Daoy (cell line): ENCODE data around the gene CARTPT. TPM values are rescaled to one million over a fixed set of nuclear protein-coding genes. Genes with fewer than 3 reads are reported as not detected.

Experiments
- DNase-seq: peaks from one replicate; pipeline ENCODE4 v3.0.0-alpha.2; 2015; ENCODE audit warnings: low read depth
- total RNA-seq: library from RNA; depleted of rRNA; stranded (reverse); fragments of >200 nt; shearing (Covaris generic); gene quantifications from 2 replicates; pipeline ENCODE4 v1.2.3, GENCODE V29; 2014; rRNA removed

CARTPT gene
- not detected in 2 replicates for total RNA-seq

DNA sequence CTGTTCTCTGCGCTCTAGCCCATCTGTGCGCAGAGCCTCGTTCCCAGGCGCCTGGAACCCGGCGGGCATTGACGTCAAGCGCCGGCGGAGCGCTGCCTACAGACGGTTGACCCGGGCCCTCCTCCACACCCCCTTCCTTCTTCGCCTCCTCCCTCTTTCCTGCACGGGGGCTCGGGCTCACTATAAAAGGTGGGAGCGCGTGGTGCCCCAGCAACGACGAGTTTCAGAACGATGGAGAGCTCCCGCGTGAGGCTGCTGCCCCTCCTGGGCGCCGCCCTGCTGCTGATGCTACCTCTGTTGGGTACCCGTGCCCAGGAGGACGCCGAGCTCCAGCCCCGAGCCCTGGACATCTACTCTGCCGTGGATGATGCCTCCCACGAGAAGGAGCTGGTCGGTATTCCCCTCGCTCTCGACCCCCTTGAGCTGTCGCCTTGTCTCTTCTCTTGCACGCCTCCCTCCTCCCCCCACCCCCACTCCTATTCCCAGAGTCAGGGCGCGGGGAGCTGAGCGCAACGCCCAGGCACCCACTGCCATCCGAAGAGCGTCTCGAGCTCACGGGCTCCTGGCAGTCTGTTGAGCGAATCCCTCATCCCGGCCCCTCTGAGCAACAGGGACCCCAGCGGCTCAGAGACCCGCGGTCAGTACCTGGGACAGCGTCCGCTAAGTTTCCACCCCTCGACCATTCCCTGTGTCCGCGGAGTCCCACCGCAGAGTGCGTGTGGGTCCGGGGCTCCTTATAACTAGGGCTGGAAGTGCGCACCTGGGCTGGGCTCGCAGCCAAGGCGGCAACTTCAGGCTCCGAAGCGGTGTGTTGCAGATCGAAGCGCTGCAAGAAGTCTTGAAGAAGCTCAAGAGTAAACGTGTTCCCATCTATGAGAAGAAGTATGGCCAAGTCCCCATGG, at the start of gene CARTPT:
CARTPT (plus strand) TSS at position 213 of the 902 bp plus-strand sequence; CDS start at position 232, 19 bp downstream.
- peak; percentile 47 for DNase-seq

DNA sequence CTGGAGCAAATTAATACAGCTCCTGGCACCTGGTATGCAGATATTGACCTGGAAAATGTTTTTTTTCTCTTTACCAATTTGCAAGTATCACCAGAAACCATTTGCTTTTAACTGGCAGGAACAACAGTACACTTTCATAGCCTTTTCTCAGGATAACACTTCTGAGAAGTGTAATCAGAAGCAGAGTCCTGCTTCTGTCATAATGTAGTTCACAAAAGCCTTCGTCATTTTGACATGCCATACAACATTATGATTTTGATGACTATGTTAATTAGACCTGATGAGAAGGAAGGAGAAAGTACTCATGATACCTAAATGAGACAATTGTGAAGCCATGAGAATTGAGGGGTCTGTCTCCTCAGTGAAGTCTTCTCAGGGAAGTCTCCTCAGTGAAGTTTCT, 41.1 kb upstream of the CARTPT start:
- no peak for DNase-seq

- no peak for DNase-seq
These were observed 39.4 kb upstream of the CARTPT start for GRCh38 chr5:71679714-71680113.

GRCh38 chr5:71680510-71680909, 38.6 kb upstream of the CARTPT start:
- no peak for DNase-seq

GRCh38 chr5:71681296-71681695, 37.8 kb upstream of the CARTPT start:
- DNase-seq: no peak

GRCh38 chr5:71684309-71684708, 34.8 kb upstream of the CARTPT start:
- no peak for DNase-seq

- no peak for DNase-seq
These were observed 25.1 kb upstream of the CARTPT start for GRCh38 chr5:71693828-71694427.

GRCh38 chr5:71695071-71695470, 24.0 kb upstream of the CARTPT start:
- no peak for DNase-seq

DNA sequence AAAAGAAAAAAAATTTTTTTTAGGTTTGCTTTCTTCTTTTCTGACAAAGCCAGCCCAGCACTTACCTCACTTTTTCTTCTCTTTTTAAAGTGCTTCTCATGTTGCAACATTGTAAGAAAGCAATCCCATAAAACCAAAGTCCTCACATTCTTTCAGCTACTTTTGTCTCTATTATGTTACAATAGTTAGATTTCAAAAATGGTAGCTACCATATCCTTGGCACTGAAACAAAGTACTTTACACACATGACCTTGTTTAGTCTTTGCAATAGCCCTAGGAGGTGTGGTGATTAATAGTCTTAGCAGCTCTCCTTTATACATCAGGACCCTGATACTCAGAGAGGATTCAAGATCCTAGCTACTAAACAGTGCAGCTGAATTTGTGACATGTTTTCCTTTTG, 23.5 kb upstream of the CARTPT start:
- no peak for DNase-seq

DNA sequence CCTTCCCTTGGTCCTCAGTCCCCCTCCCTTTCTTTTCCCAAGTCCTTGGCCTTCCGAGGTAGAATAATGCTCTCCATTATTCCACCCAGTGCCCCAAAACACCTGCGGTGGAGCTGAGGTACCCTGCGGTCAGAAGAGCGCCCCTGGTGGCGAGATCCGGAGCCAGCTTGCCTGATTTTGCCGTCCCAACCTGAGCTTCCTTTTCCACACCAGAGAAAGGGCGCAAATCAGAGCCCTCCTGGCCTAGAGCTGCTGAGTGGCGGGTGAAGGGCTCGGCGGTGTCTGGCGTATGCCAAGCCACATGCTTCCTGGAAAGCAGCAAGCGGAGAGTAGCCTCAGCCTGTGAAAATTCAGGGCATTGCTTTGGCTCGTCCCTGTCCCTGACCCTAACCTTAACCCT, 21.1 kb upstream of the CARTPT start:
- no peak for DNase-seq

GRCh38 chr5:71699233-71699632, 19.8 kb upstream of the CARTPT start:
- no peak for DNase-seq

GRCh38 chr5:71699751-71700150, 19.3 kb upstream of the CARTPT start:
- DNase-seq: no peak

- no peak for DNase-seq
These were observed 18.3 kb upstream of the CARTPT start for GRCh38 chr5:71700803-71701202.

DNA sequence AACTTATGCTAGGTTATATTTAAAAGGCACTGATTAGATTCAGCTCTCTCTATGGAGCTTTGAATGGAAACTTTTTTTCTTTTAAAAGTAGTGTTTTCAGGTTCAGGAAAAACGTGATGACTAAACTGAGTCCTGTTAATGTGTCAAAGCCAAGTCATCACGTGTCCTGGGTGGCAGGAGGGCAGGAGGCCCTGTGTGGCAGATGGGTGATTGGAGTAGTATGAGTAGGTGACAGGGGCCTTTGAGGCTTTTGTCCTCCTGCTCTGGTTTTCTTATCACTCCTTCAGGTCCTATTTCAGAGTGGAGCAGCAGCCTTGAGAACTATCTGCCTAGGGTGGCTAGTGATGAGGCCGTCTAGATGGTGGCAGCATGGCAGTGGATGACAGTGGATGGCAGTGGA, 17.7 kb upstream of the CARTPT start:
- no peak for DNase-seq

DNA sequence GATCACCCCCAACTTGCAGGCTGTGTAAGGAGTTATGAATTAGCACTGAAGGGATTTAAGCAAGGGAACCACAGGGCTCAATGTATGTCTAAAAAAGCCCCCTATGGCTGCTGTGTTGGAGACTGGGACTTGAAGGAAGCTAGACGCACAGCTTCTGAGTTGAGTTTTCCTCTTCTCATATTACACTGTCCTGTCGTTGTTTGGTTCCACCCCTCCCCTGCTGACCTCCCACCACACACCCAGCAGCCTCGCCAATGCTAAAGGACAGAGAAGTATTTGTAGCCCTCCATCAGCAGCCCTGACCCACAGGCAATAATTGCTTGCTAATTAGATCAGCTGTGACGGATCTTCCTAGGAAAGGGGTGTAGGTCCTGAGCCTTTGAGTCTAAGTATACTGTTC, 15.1 kb upstream of the CARTPT start:
- no peak for DNase-seq

- peak; percentile 23 for DNase-seq
These were observed 13.7 kb upstream of the CARTPT start for GRCh38 chr5:71705421-71705820.

GRCh38 chr5:71706906-71707305, 12.2 kb upstream of the CARTPT start:
- DNase-seq: no peak

- no peak for DNase-seq
These were observed 7.5 kb upstream of the CARTPT start for GRCh38 chr5:71711610-71712009.

- DNase-seq: no peak
These were observed 4.2 kb upstream of the CARTPT start for GRCh38 chr5:71714911-71715310.

DNA sequence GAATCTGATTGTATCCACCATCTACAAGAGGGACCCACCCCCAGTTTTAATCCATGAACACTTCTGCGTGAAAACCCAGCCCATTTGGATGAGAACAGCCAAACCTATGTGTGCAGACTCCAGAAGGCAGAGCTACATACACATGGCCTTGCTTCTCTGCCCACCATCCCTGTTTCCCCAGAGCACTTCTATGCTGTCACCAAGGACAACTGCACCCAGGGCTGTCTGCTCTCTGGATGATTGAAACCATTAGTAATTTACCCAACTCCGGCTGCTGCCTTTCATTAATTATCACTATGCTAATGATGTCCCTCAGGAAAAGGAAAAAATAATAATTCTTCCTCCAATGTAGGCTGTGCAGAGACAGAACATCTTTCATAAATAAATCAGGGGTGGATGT, 8.9 kb downstream of the CARTPT start:
- no peak for DNase-seq

GRCh38 chr5:71731015-71731414, 11.9 kb downstream of the CARTPT start:
- no peak for DNase-seq

DNA sequence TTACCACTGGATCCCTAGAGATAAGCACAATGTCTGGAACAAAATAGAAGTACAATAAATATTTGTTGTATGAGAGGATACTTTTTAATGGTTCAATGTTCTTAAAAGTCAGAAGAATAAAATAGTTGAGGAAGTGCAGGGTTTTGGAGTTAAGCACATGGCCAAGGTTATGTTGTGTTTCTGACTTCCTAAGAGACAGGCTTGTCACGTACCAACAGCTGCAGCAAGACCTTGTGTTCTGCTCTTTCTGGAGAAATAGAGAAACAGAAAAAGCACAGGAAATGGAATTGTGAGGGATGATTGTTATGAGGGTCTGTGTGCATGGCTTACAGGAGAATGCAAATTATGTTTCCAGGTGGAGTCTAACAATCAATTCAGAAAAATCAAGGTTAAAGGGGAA, 12.9 kb downstream of the CARTPT start:
- DNase-seq: no peak

DNA sequence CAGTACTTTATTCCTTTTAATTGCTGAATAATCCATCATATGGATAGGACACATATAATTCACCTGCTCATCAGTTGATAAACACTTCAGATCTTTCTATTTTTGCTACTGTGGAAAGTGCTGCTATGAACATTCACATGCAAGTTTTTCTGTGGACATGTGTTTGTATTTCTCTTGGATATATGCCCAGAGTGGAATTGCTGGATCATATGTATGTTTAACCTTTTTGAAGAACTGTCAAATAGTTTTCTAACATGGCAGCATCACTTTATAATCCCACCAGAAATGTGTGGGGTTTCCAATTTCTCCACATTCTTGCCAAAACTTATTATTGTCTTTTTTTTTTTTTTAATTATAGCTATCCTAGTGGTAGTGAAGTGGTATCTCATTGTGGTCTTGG, 15.1 kb downstream of the CARTPT start:
- no peak for DNase-seq
